Measurements from ENCODE around the gene ANKRD27. TPM values are rescaled to one million over a fixed set of nuclear protein-coding genes. Genes with fewer than 3 reads are reported as not detected.

ANKRD27 gene
- total and polyA plus RNA-seq, 10 of the 15 experiments (the other 5 are each of a cell fraction or from before 2014, with no cell fraction given): 2.8 to 49.9 (median 28.5) TPM

- ChIA-PET CTCF (no interaction called here), RAD21 (ENCODE audit: unreplicated experiment) (no interaction called here), POLR2A (no interaction called here), SMC1A (ENCODE audit: uncharacterized antibody, unreplicated experiment) (no interaction called here)
- FAIRE-seq (no peak), ATAC-seq (no peak), DNase-seq (ENCODE audit: low read depth, low spot score) (no peak)
- Histone ChIP-seq H3K4me3 (no peak overlapping the region), H3K27ac (ENCODE audit: control insufficient read depth, insufficient read depth) (no peak overlapping the region), H3K4me1 (ENCODE audit: control insufficient read depth, insufficient read depth, low read length) (no peaks in the 10 kb centered on the region), H3K4me2 (ENCODE audit: control insufficient read depth, insufficient read depth) (no peak overlapping the region), H3K27me3 (replicated peaks in 1 of 2; ENCODE audit: control insufficient read depth in 2 of 2, insufficient read depth in 2 of 2, low read length in 1 of 2) (no peaks in the 10 kb centered on the region), H3K9me3 (replicated peaks; ENCODE audit: control insufficient read depth, insufficient read depth, low read length) (no peaks in the 10 kb centered on the region), H4K20me1 (ENCODE audit: control insufficient read depth, insufficient read depth) (no peaks in the 10 kb centered on the region), H2AFZ (ENCODE audit: control insufficient read depth, low read depth, low read length) (no peak overlapping the region), H3K9ac (ENCODE audit: control insufficient read depth, insufficient read depth, low read length) (no peak overlapping the region), H3K79me2 (ENCODE audit: control insufficient read depth, insufficient read depth, low read length) (no peaks in the 10 kb centered on the region), H3K36me3 (ENCODE audit: control insufficient read depth in 2 of 2, insufficient read depth in 2 of 2, low read length in 1 of 2) (peaks cover 6 to 15% of the 10 kb centered on the region in 2 experiments)
- WGBS (ENCODE audit: insufficient coverage, insufficient replicate concordance, low lambda C conversion rate, missing lambda C conversion rate): 98% methylated on average over 4 of the region's 4 CpGs
- intact Hi-C loops (cut with micrococcal nuclease; ENCODE audit: unreplicated experiment) (no loop called here), in situ Hi-C loops (cut with MboI) (no loop called here)
- no peak for TF ChIP-seq MEF2B (IDR thresholded peaks at IDR 0.05; ENCODE audit: partially characterized antibody, poor library complexity, severe bottlenecking)
- no peak for TF ChIP-seq EED (IDR thresholded peaks at IDR 0.05; ENCODE audit: low read depth)
- no peak for TF ChIP-seq WRNIP1 (IDR thresholded peaks at IDR 0.05; ENCODE audit: borderline replicate concordance, low read depth, low read length)
- no peak for TF ChIP-seq BMI1 (IDR thresholded peaks at IDR 0.05; ENCODE audit: borderline replicate concordance)
- TF ChIP-seq, protein P1, sequence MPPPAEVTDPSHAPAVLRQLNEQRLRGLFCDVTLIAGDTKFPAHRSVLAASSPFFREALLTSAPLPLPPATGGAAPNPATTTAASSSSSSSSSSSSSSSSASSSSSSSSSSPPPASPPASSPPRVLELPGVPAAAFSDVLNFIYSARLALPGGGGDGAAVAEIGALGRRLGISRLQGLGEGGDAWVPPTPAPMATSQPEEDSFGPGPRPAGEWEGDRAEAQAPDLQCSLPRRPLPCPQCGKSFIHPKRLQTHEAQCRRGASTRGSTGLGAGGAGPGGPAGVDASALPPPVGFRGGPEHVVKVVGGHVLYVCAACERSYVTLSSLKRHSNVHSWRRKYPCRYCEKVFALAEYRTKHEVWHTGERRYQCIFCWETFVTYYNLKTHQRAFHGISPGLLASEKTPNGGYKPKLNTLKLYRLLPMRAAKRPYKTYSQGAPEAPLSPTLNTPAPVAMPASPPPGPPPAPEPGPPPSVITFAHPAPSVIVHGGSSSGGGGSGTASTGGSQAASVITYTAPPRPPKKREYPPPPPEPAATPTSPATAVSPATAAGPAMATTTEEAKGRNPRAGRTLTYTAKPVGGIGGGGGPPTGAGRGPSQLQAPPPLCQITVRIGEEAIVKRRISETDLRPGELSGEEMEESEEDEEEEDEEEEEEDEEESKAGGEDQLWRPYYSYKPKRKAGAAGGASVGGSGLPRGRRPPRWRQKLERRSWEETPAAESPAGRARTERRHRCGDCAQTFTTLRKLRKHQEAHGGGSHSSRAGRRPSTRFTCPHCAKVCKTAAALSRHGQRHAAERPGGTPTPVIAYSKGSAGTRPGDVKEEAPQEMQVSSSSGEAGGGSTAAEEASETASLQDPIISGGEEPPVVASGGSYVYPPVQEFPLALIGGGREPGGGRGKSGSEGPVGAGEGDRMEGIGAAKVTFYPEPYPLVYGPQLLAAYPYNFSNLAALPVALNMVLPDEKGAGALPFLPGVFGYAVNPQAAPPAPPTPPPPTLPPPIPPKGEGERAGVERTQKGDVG (CRISPR knock-in tag; IDR thresholded peaks at IDR 0.05): no peak
- no peak for TF ChIP-seq GABPA (IDR thresholded peaks at IDR 0.05; ENCODE audit: low read depth)
- TF ChIP-seq, protein P2, sequence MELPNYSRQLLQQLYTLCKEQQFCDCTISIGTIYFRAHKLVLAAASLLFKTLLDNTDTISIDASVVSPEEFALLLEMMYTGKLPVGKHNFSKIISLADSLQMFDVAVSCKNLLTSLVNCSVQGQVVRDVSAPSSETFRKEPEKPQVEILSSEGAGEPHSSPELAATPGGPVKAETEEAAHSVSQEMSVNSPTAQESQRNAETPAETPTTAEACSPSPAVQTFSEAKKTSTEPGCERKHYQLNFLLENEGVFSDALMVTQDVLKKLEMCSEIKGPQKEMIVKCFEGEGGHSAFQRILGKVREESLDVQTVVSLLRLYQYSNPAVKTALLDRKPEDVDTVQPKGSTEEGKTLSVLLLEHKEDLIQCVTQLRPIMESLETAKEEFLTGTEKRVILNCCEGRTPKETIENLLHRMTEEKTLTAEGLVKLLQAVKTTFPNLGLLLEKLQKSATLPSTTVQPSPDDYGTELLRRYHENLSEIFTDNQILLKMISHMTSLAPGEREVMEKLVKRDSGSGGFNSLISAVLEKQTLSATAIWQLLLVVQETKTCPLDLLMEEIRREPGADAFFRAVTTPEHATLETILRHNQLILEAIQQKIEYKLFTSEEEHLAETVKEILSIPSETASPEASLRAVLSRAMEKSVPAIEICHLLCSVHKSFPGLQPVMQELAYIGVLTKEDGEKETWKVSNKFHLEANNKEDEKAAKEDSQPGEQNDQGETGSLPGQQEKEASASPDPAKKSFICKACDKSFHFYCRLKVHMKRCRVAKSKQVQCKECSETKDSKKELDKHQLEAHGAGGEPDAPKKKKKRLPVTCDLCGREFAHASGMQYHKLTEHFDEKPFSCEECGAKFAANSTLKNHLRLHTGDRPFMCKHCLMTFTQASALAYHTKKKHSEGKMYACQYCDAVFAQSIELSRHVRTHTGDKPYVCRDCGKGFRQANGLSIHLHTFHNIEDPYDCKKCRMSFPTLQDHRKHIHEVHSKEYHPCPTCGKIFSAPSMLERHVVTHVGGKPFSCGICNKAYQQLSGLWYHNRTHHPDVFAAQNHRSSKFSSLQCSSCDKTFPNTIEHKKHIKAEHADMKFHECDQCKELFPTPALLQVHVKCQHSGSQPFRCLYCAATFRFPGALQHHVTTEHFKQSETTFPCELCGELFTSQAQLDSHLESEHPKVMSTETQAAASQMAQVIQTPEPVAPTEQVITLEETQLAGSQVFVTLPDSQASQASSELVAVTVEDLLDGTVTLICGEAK (IDR thresholded peaks at IDR 0.05; ENCODE audit: borderline replicate concordance): no peak
- BruUV-seq (replicated peaks): no TSS peak
Observed at GRCh38 chr19:32626969-32627368, 48.0 kb downstream of the ANKRD27 start.

All from GM12878 (cell line).